Activated CD8-positive, alpha-beta memory T cell treated with anti-CD3 and anti-CD28 coated beads for 36 hours (primary cell): Measurements from ENCODE around the gene MXI1. TPM values are rescaled to one million over a fixed set of nuclear protein-coding genes. Genes with fewer than 3 reads are reported as not detected.
"Not testable (repeated sequence)": the region's sequence is repeated elsewhere in the genome, so short reads cannot be mapped to it uniquely, and the experiment has no call there.

Experiments used
- CTCF ChIA-PET: fragments of 350-600 bp; sonication (Branson Sonifier 250); formaldehyde crosslinking; loops from one replicate; lab custom pipeline; 2021; ENCODE audit warnings: antibody characterized with exemption; lab: Charles Lee
- POLR2A ChIA-PET: fragments of 350-600 bp; sonication (Branson Sonifier 250); formaldehyde crosslinking; loops from one replicate; lab custom pipeline; 2021; ENCODE audit warnings: antibody characterized with exemption; lab: Charles Lee
- total RNA-seq, 2 experiments: library from RNA; stranded (reverse); gene quantifications; one replicate each; pipeline ENCODE4 v1.2.3, GENCODE V29; 2021

The MXI1 gene
- total RNA-seq, 2 experiments from 2014 or later, result 13.4 to 14.8 TPM

- POLR2A ChIA-PET, result interaction anchor here (0.7 to 1.0 kb wide), 3 partner anchors 12 to 171 kb away, joined by 3 to 4 read pairs (median 3); no protein-coding TSS in a partner anchor
- CTCF ChIA-PET, result not testable (repeated sequence)
Observed at GRCh38 chr10:110249489-110249888, 42.1 kb downstream of the MXI1 start.

- POLR2A ChIA-PET, result not testable (repeated sequence)
- CTCF ChIA-PET, result interaction anchor here (1.0 kb wide), 1 partner anchor 18 kb away, joined by 3 read pairs; no protein-coding TSS in a partner anchor
Observed at GRCh38 chr10:110251392-110251791, 44.0 kb downstream of the MXI1 start.

GRCh38 chr10:110252151-110252550 lies 44.7 kb downstream of the MXI1 start:
- POLR2A ChIA-PET, result no interaction called here

GRCh38 chr10:110254467-110254866 lies 47.1 kb downstream of the MXI1 start:
- CTCF ChIA-PET, result interaction anchor here (1.5 kb wide), 1 partner anchor 116 kb away, joined by 5 read pairs; no protein-coding TSS in a partner anchor
- POLR2A ChIA-PET, result no interaction called here

More at GRCh38 chr10:110252151-110252550, 44.7 kb downstream of the MXI1 start:
- CTCF ChIA-PET, result interaction anchor here (1.0 kb wide), 1 partner anchor 17 kb away, joined by 3 read pairs; no protein-coding TSS in a partner anchor

- POLR2A ChIA-PET, result no interaction called here
- CTCF ChIA-PET, result interaction anchor here (1.5 kb wide), 1 partner anchor 15 kb away, joined by 4 read pairs; no protein-coding TSS in a partner anchor
Observed at GRCh38 chr10:110258542-110258941, 51.1 kb downstream of the MXI1 start.

GRCh38 chr10:110259317-110259716 lies 51.9 kb downstream of the MXI1 start:
- POLR2A ChIA-PET, result no interaction called here
- CTCF ChIA-PET, result interaction anchor here (1.5 kb wide), 1 partner anchor 14 kb away, joined by 4 read pairs; no protein-coding TSS in a partner anchor

- ChIA-PET CTCF (interaction anchor here (0.9 kb wide), 1 partner anchor 104 kb away, joined by 3 read pairs; no protein-coding TSS in a partner anchor), POLR2A (interaction anchor here (0.8 kb wide), 1 partner anchor 11 kb away, joined by 3 read pairs; no protein-coding TSS in a partner anchor)
Observed at GRCh38 chr10:110260746-110261477, 53.5 kb downstream of the MXI1 start.

GRCh38 chr10:110263164-110263563 lies 55.8 kb downstream of the MXI1 start:
- ChIA-PET CTCF (interaction anchor here (0.6 to 1.4 kb wide), 3 partner anchors 23 to 57 kb away, joined by 3 read pairs; no protein-coding TSS in a partner anchor), POLR2A (no interaction called here)

- CTCF ChIA-PET, result no interaction called here
Observed at GRCh38 chr10:110265573-110266193, 58.3 kb downstream of the MXI1 start.

GRCh38 chr10:110267276-110267675 lies 59.9 kb downstream of the MXI1 start:
- CTCF ChIA-PET, result interaction anchor here (1.1 kb wide), 1 partner anchor 129 kb away, joined by 3 read pairs; no protein-coding TSS in a partner anchor
- POLR2A ChIA-PET, result no interaction called here

More at GRCh38 chr10:110265573-110266193, 58.3 kb downstream of the MXI1 start:
- POLR2A ChIA-PET, result no interaction called here

GRCh38 chr10:110268442-110268841 lies 61.0 kb downstream of the MXI1 start:
- CTCF ChIA-PET, result no interaction called here
- POLR2A ChIA-PET, result no interaction called here

- POLR2A ChIA-PET, result no interaction called here
- CTCF ChIA-PET, result interaction anchor here (1.3 kb wide), 1 partner anchor 17 kb away, joined by 3 read pairs; no protein-coding TSS in a partner anchor
Observed at GRCh38 chr10:110268971-110269370, 61.6 kb downstream of the MXI1 start.

GRCh38 chr10:110269374-110270318 lies 62.2 kb downstream of the MXI1 start:
- ChIA-PET CTCF (interaction anchor here (1.3 kb wide), 1 partner anchor 18 kb away, joined by 3 read pairs; no protein-coding TSS in a partner anchor), POLR2A (no interaction called here)

- POLR2A ChIA-PET, result interaction anchor here (0.6 to 1.6 kb wide), 3 partner anchors 18 to 592 kb away, joined by 4 to 18 read pairs (median 6); no protein-coding TSS in a partner anchor
Observed at GRCh38 chr10:110272995-110273394, 65.6 kb downstream of the MXI1 start.

GRCh38 chr10:110273474-110273873 lies 66.1 kb downstream of the MXI1 start:
- ChIA-PET POLR2A (interaction anchor here (0.7 to 1.6 kb wide), 2 partner anchors 18 to 63 kb away, joined by 6 to 18 read pairs; no protein-coding TSS in a partner anchor), CTCF (interaction anchor here (1.8 kb wide), 1 partner anchor 14 kb away, joined by 4 read pairs; no protein-coding TSS in a partner anchor)

More at GRCh38 chr10:110272995-110273394, 65.6 kb downstream of the MXI1 start:
- CTCF ChIA-PET, result interaction anchor here (1.8 kb wide), 1 partner anchor 14 kb away, joined by 4 read pairs; no protein-coding TSS in a partner anchor

GRCh38 chr10:110274072-110274627 lies 66.7 kb downstream of the MXI1 start:
- CTCF ChIA-PET, result interaction anchor here (0.6 to 1.8 kb wide), 4 partner anchors 9 to 133 kb away, joined by 3 to 6 read pairs (median 4); no protein-coding TSS in a partner anchor
- POLR2A ChIA-PET, result interaction anchor here (1.6 kb wide), 1 partner anchor 64 kb away, joined by 6 read pairs; no protein-coding TSS in a partner anchor

GRCh38 chr10:110274647-110275046 lies 67.2 kb downstream of the MXI1 start:
- ChIA-PET CTCF (interaction anchor here (0.6 to 1.0 kb wide), 4 partner anchors 8 to 133 kb away, joined by 3 to 6 read pairs (median 4); no protein-coding TSS in a partner anchor), POLR2A (no interaction called here)
